Astrocyte (in vitro differentiated cells and primary cell): ENCODE data around the gene SH3TC2. TPM values are rescaled to one million over a fixed set of nuclear protein-coding genes. Genes with fewer than 3 reads are reported as not detected.

ENCODE experiments used
- DNase-seq: peaks from one replicate; pipeline ENCODE4 v3.0.0-alpha.2; 2010; ENCODE audit warnings: low read depth
- FAIRE-seq: peaks from 2 replicates; lab custom pipeline; 2011; peaks lifted over from hg19 to GRCh38; lab: Jason Lieb, UNC
- H2AFZ ChIP-seq: 2 replicates; pipeline ENCODE4 v1.6.0; 2012; ENCODE audit warnings: low read depth, low read length, inconsistent platforms
- H3K27ac ChIP-seq: 2 replicates; pipeline ENCODE4 v1.5.1; 2011; ENCODE audit warnings: low read depth, low read length, inconsistent platforms
- H3K27me3 ChIP-seq: 2 replicates; pipeline ENCODE4 v1.6.0; 2011; ENCODE audit warnings: low read length, inconsistent platforms; ENCODE audit not compliant: insufficient read depth
- H3K36me3 ChIP-seq: 2 replicates; pipeline ENCODE4 v1.5.1; 2011; ENCODE audit warnings: low read length, inconsistent platforms; ENCODE audit not compliant: insufficient read depth
- H3K4me1 ChIP-seq: 2 replicates; pipeline ENCODE4 v1.5.1; 2011; ENCODE audit warnings: low read length, inconsistent platforms; ENCODE audit not compliant: insufficient read depth
- H3K4me2 ChIP-seq: 2 replicates; pipeline ENCODE4 v1.6.0; 2012; ENCODE audit warnings: low read length, inconsistent platforms
- H3K4me3 ChIP-seq: 2 replicates; pipeline ENCODE4 v1.5.1; 2011; ENCODE audit warnings: low read depth, mild to moderate bottlenecking, low read length, inconsistent platforms; ENCODE audit not compliant: insufficient read depth
- H3K79me2 ChIP-seq: 2 replicates; pipeline ENCODE4 v1.6.0; 2012; ENCODE audit warnings: mild to moderate bottlenecking, low read length, inconsistent platforms; ENCODE audit not compliant: insufficient read depth
- H3K9ac ChIP-seq: 2 replicates; pipeline ENCODE4 v1.6.0; 2012; ENCODE audit warnings: mild to moderate bottlenecking, low read length, inconsistent platforms
- H3K9me3 ChIP-seq: 2 replicates; pipeline ENCODE4 v1.5.1; 2012; ENCODE audit warnings: low read depth, mild to moderate bottlenecking, low read length, inconsistent platforms; ENCODE audit not compliant: insufficient read depth
- H4K20me1 ChIP-seq: 2 replicates; pipeline ENCODE4 v1.6.0; 2012; ENCODE audit warnings: low read length, inconsistent platforms; ENCODE audit not compliant: insufficient read depth
- H3K27ac Mint-ChIP-seq: one replicate; pipeline ENCODE4 v1.8.0; 2021; ENCODE audit warnings: mild to moderate bottlenecking, mixed read lengths; ENCODE audit not compliant: unreplicated experiment
- H3K27me3 Mint-ChIP-seq: one replicate; pipeline ENCODE4 v1.8.0; 2021; ENCODE audit warnings: low read depth, mixed read lengths; ENCODE audit not compliant: unreplicated experiment
- H3K36me3 Mint-ChIP-seq: one replicate; pipeline ENCODE4 v1.8.0; 2021; ENCODE audit warnings: low read depth, mixed read lengths; ENCODE audit not compliant: unreplicated experiment
- H3K4me1 Mint-ChIP-seq: one replicate; pipeline ENCODE4 v1.8.0; 2021; ENCODE audit warnings: low read depth, mixed read lengths; ENCODE audit not compliant: unreplicated experiment
- H3K4me3 Mint-ChIP-seq: one replicate; pipeline ENCODE4 v1.8.0; 2021; ENCODE audit warnings: mild to moderate bottlenecking, moderate library complexity, mixed read lengths; ENCODE audit not compliant: unreplicated experiment
- H3K9me3 Mint-ChIP-seq: one replicate; pipeline ENCODE4 v1.8.0; 2021; ENCODE audit warnings: mild to moderate bottlenecking, mixed read lengths; ENCODE audit not compliant: unreplicated experiment
- EZH2 ChIP-seq: IDR thresholded peaks from 2 replicates; pipeline ENCODE4 v1.6.1; 2012; ENCODE audit warnings: mild to moderate bottlenecking, low read length, inconsistent platforms; ENCODE audit not compliant: insufficient read depth
- total RNA-seq: library from RNA; stranded (reverse); gene quantifications from 2 replicates; pipeline ENCODE4 v1.2.1, GENCODE V29; 2021
- TF ChIP-seq, protein P1 (sequence below): IDR thresholded peaks from 2 replicates; pipeline ENCODE4 v1.5.1; 2011; ENCODE audit warnings: low read depth, mild to moderate bottlenecking, inconsistent platforms, low read length, moderate library complexity; ENCODE audit not compliant: insufficient read depth

The SH3TC2 gene
- total RNA-seq, 1 donor from 2014 or later, result 2.6 TPM

DNA sequence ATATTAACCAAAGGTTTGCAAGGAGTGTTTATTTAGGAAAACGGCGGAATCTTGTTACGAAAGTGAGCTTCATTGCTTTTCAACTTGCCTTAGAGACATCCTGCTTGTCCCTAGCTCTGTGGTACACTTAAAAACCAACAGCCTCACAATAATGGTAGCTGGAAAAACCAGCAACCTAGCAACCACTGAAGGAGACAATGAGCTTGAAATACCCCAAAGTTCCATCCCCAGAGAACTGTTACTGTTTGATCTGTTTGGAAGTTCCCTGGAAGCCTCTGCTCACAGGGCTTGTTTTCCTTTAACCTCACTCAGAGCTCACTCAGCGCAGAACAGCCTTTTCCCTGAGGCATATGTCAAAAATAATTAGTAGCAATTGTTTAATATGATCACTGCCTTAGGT is 43.2 kb downstream of the SH3TC2 start:
- Histone ChIP-seq H4K20me1 (no peaks in the 10 kb centered on the region), H3K27ac (no peak overlapping the region), H3K4me2 (no peak overlapping the region), H3K4me3 (no peak overlapping the region), H3K79me2 (no peaks in the 10 kb centered on the region), H2AFZ (no peak overlapping the region), H3K27me3 (no peaks in the 10 kb centered on the region), H3K9me3 (no peaks in the 10 kb centered on the region), H3K36me3 (no peaks in the 10 kb centered on the region), H3K4me1 (no peaks in the 10 kb centered on the region), H3K9ac (no peak overlapping the region)
- TF ChIP-seq EZH2, result no peak
- Mint-ChIP-seq H3K4me3 (no peak overlapping the region), H3K4me1 (peaks cover 15% of the 10 kb centered on the region), H3K27ac (no peak overlapping the region), H3K36me3 (no peaks in the 10 kb centered on the region), H3K27me3 (peaks cover 4% of the 10 kb centered on the region), H3K9me3 (peaks cover 4% of the 10 kb centered on the region)
- DNase-seq (no peak), FAIRE-seq (no peak)

- H3K4me2 ChIP-seq, result no peak overlapping the region
- H3K36me3 ChIP-seq, result no peaks in the 10 kb centered on the region
- no peaks in the 10 kb centered on the region for H4K20me1 ChIP-seq
- no peaks in the 10 kb centered on the region for H3K27me3 ChIP-seq
- DNase-seq (no peak), FAIRE-seq (peak; percentile 23)
- Mint-ChIP-seq H3K9me3 (peaks cover 4% of the 10 kb centered on the region), H3K27me3 (peaks cover under 1% of the 10 kb centered on the region), H3K4me3 (no peak overlapping the region), H3K36me3 (no peaks in the 10 kb centered on the region), H3K4me1 (peaks cover 13% of the 10 kb centered on the region), H3K27ac (no peak overlapping the region)
- H3K4me3 ChIP-seq, result no peak overlapping the region
- no peaks in the 10 kb centered on the region for H3K4me1 ChIP-seq
- no peak overlapping the region for H3K27ac ChIP-seq
- H3K79me2 ChIP-seq, result no peaks in the 10 kb centered on the region
- no peak for TF ChIP-seq EZH2
- TF ChIP-seq, protein P1, sequence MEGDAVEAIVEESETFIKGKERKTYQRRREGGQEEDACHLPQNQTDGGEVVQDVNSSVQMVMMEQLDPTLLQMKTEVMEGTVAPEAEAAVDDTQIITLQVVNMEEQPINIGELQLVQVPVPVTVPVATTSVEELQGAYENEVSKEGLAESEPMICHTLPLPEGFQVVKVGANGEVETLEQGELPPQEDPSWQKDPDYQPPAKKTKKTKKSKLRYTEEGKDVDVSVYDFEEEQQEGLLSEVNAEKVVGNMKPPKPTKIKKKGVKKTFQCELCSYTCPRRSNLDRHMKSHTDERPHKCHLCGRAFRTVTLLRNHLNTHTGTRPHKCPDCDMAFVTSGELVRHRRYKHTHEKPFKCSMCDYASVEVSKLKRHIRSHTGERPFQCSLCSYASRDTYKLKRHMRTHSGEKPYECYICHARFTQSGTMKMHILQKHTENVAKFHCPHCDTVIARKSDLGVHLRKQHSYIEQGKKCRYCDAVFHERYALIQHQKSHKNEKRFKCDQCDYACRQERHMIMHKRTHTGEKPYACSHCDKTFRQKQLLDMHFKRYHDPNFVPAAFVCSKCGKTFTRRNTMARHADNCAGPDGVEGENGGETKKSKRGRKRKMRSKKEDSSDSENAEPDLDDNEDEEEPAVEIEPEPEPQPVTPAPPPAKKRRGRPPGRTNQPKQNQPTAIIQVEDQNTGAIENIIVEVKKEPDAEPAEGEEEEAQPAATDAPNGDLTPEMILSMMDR, result no peak
- H3K9ac ChIP-seq, result no peak overlapping the region
- no peaks in the 10 kb centered on the region for H3K9me3 ChIP-seq
- H2AFZ ChIP-seq, result no peak overlapping the region
Measured at GRCh38 chr5:149018909-149019443, 43.9 kb downstream of the SH3TC2 start.

DNA sequence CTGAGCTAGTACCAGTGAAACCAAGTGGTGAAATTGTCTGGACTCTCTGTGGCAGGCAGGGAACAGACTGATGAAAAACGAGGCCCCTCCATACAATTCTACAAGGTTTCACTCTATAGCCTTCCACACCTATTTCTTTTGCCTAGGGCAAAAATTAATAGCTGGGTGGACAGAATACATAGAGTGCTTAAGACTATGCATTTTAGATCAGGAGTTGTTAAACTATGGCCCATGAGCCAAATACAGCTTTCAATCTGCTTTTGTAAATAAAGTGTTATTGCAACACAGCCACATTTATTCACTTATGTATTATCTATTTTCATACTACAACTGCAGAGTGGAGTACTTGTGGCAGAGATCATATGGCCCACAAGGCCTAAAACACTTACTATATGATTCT is 45.2 kb downstream of the SH3TC2 start:
- Mint-ChIP-seq H3K36me3 (no peaks in the 10 kb centered on the region), H3K9me3 (peaks cover 4% of the 10 kb centered on the region), H3K27me3 (no peaks in the 10 kb centered on the region), H3K27ac (no peak overlapping the region), H3K4me3 (no peak overlapping the region), H3K4me1 (peaks cover 13% of the 10 kb centered on the region)
- DNase-seq (no peak), FAIRE-seq (no peak)
- no peaks in the 10 kb centered on the region for H3K27me3 ChIP-seq
- H3K4me2 ChIP-seq, result no peak overlapping the region
- H4K20me1 ChIP-seq, result no peaks in the 10 kb centered on the region
- H3K27ac ChIP-seq, result no peak overlapping the region
- no peaks in the 10 kb centered on the region for H3K36me3 ChIP-seq
- no peak overlapping the region for H3K4me3 ChIP-seq
- H3K79me2 ChIP-seq, result no peaks in the 10 kb centered on the region
- H2AFZ ChIP-seq, result no peak overlapping the region
- H3K9ac ChIP-seq, result no peak overlapping the region
- H3K4me1 ChIP-seq, result no peaks in the 10 kb centered on the region
- no peaks in the 10 kb centered on the region for H3K9me3 ChIP-seq
- TF ChIP-seq, protein P1, result no peak
- TF ChIP-seq EZH2, result no peak
